B cell (primary cell): ENCODE data around the gene SPINK1. TPM values are rescaled to one million over a fixed set of nuclear protein-coding genes. Genes with fewer than 3 reads are reported as not detected.
"Not testable (repeated sequence)": the region's sequence is repeated elsewhere in the genome, so short reads cannot be mapped to it uniquely, and the experiment has no call there.

Experiments
- ATAC-seq: fragments of 200-7000 bp; cut with Tn5 transposase; one replicate; pipeline ENCODE4 v1.10.0; 2021; ENCODE audit warnings: low read depth, mild to moderate bottlenecking, moderate number of reproducible peaks, moderate library complexity
- CTCF ChIA-PET: fragments of 350-600 bp; sonication (Branson Sonifier 250); formaldehyde crosslinking; loops from one replicate; lab custom pipeline; 2021; ENCODE audit warnings: antibody characterized with exemption, inconsistent platforms; lab: Charles Lee
- POLR2A ChIA-PET: fragments of 350-600 bp; sonication (Branson Sonifier 250); formaldehyde crosslinking; loops from one replicate; lab custom pipeline; 2021; ENCODE audit warnings: antibody characterized with exemption; lab: Charles Lee
- DNase-seq: peaks from one replicate; pipeline ENCODE4 v3.0.0; 2013
- H2AFZ ChIP-seq: 2 replicates; pipeline ENCODE4 v1.6.1; 2012; ENCODE audit warnings: mild to moderate bottlenecking, low read depth, low read length; ENCODE audit not compliant: insufficient read depth, poor library complexity, severe bottlenecking
- H3K27ac ChIP-seq, 2 donors: 1 replicate in 1 of 2; 2 replicates in 1 of 2; pipeline ENCODE4 v1.5.1; 2012 to 2013; ENCODE audit warnings: low read length in 2 of 2, mild to moderate bottlenecking in 2 of 2, moderate library complexity in 1 of 2
- H3K27me3 ChIP-seq, 4 experiments: fragments of 200-600 bp in 1 of 4; sonication (generic) in 1 of 4; replicated peaks in 1 of 4; 1 replicate in 2 of 4; 2 replicates in 2 of 4; pipeline versions ENCODE4 v1.6.1 to v1.7.0; 2013 to 2016; ENCODE audit warnings: low read length in 3 of 4, mild to moderate bottlenecking in 2 of 4, mixed read lengths in 1 of 4, moderate library complexity in 1 of 4; ENCODE audit not compliant: insufficient read depth in 4 of 4, control insufficient read depth in 3 of 4; ENCODE audit errors: control extremely low read depth in 1 of 4
- H3K36me3 ChIP-seq, 2 experiments: replicated peaks in 1 of 2; 1 replicate in 1 of 2; 2 replicates in 1 of 2; pipeline versions ENCODE4 v1.6.1 to v1.7.1; 2013; ENCODE audit warnings: low read length in 1 of 2; ENCODE audit not compliant: insufficient read depth in 2 of 2, control insufficient read depth in 1 of 2; ENCODE audit errors: control extremely low read depth in 1 of 2, extremely low read depth in 1 of 2
- H3K4me1 ChIP-seq, 2 donors: fragments of 200-600 bp in 1 of 2; sonication (generic) in 1 of 2; 1 replicate in 1 of 2; 2 replicates in 1 of 2; pipeline versions ENCODE4 v1.5.1 to v1.6.1; 2013 to 2017; ENCODE audit warnings: low read length in 2 of 2; ENCODE audit not compliant: control insufficient read depth in 2 of 2, insufficient read depth in 2 of 2
- H3K4me2 ChIP-seq: replicated peaks from 2 replicates; pipeline ENCODE3; 2012; ENCODE audit warnings: mild to moderate bottlenecking, low read depth, low read length; ENCODE audit not compliant: poor library complexity, severe bottlenecking
- H3K4me3 ChIP-seq, 5 experiments: fragments of 200-600 bp in 1 of 5; sonication (generic) in 1 of 5; 1 replicate in 3 of 5; 2 replicates in 2 of 5; pipeline versions ENCODE4 v1.5.1 to v1.7.0; 2011 to 2016; ENCODE audit warnings: low read length in 4 of 5, mild to moderate bottlenecking in 4 of 5, low read depth in 2 of 5, control low read depth in 1 of 5, moderate library complexity in 1 of 5; ENCODE audit not compliant: insufficient read depth in 1 of 5; ENCODE audit errors: control extremely low read depth in 1 of 5, extremely low read depth in 1 of 5
- H3K79me2 ChIP-seq: fragments of 200-600 bp; sonication (generic); one replicate; pipeline ENCODE4 v1.6.0; 2016; ENCODE audit warnings: low read length; ENCODE audit not compliant: control insufficient read depth, insufficient read depth
- H3K9ac ChIP-seq: fragments of 200-600 bp; sonication (generic); 2 replicates; pipeline ENCODE4 v1.6.1; 2017; ENCODE audit warnings: mild to moderate bottlenecking, low read length, moderate library complexity
- H3K9me3 ChIP-seq, 3 donors: one replicate each; pipeline versions ENCODE4 v1.6.1 to v1.7.1; 2013; ENCODE audit warnings: low read length in 2 of 3; ENCODE audit not compliant: control insufficient read depth in 2 of 3, insufficient read depth in 1 of 3; ENCODE audit errors: control extremely low read depth in 1 of 3
- H4K20me1 ChIP-seq: 2 replicates; pipeline ENCODE4 v1.6.0; 2012; ENCODE audit warnings: mild to moderate bottlenecking, low read length; ENCODE audit not compliant: insufficient read depth, control insufficient read depth, poor library complexity, severe bottlenecking
- H3K27ac Mint-ChIP-seq: one replicate; pipeline ENCODE4 v1.8.0; 2021; ENCODE audit warnings: mixed read lengths
- H3K27me3 Mint-ChIP-seq: one replicate; pipeline ENCODE4 v1.8.0; 2021; ENCODE audit warnings: mixed read lengths
- H3K4me1 Mint-ChIP-seq: one replicate; pipeline ENCODE4 v1.8.0; 2021; ENCODE audit warnings: mixed read lengths
- H3K4me3 Mint-ChIP-seq: one replicate; pipeline ENCODE4 v1.8.0; 2021; ENCODE audit warnings: mixed read lengths
- H3K9me3 Mint-ChIP-seq: one replicate; pipeline ENCODE4 v1.8.0; 2022; ENCODE audit warnings: mixed read lengths; ENCODE audit not compliant: insufficient read depth
- CTCF ChIP-seq: fragments of 200-600 bp; IDR thresholded peaks from one replicate; pipeline ENCODE4 v1.8.0; 2022; ENCODE audit warnings: antibody characterized with exemption, mild to moderate bottlenecking
- EZH2 ChIP-seq: IDR thresholded peaks from 2 replicates; pipeline ENCODE4 v1.6.1; 2012; ENCODE audit warnings: borderline replicate concordance, low read depth, mild to moderate bottlenecking, moderate library complexity, low read length; ENCODE audit not compliant: insufficient read depth, poor library complexity, severe bottlenecking
- WGBS: methylation state at CpG from one replicate; pipeline ENCODE4 v1.1.5; 2013; ENCODE audit warnings: missing lambda C conversion rate; ENCODE audit not compliant: insufficient coverage; 5-methylcytosine and 5-hydroxymethylcytosine counted together
- intact Hi-C: fragments of 100-400 bp; cut with micrococcal nuclease; formaldehyde crosslinking; loops from one replicate; pipeline ENCODE4 v1.10.0; 2022
- polyA plus RNA-seq: library from polyadenylated mRNA; depleted of rRNA; stranded (reverse); fragments of >200 nt; gene quantifications from 2 replicates; pipeline ENCODE4 v1.2.3, GENCODE V29; 2012
- total RNA-seq, 2 donors: library from RNA; stranded (reverse); fragments of 120-200 nt in 1 of 2; gene quantifications; 1 replicate in 1 of 2; 2 replicates in 1 of 2; pipeline versions ENCODE4 v1.2.3 to v1.2.4, GENCODE V29; 2013 to 2022

Gene SPINK1
- total and polyA plus RNA-seq, 2 donors (not counting 1 experiment from before 2014, with no cell fraction given), result not detected

- no peak for ATAC-seq
- POLR2A ChIA-PET, result no interaction called here
Observed at GRCh38 chr5:147874910-147875367, 43.5 kb upstream of the SPINK1 start.

DNA sequence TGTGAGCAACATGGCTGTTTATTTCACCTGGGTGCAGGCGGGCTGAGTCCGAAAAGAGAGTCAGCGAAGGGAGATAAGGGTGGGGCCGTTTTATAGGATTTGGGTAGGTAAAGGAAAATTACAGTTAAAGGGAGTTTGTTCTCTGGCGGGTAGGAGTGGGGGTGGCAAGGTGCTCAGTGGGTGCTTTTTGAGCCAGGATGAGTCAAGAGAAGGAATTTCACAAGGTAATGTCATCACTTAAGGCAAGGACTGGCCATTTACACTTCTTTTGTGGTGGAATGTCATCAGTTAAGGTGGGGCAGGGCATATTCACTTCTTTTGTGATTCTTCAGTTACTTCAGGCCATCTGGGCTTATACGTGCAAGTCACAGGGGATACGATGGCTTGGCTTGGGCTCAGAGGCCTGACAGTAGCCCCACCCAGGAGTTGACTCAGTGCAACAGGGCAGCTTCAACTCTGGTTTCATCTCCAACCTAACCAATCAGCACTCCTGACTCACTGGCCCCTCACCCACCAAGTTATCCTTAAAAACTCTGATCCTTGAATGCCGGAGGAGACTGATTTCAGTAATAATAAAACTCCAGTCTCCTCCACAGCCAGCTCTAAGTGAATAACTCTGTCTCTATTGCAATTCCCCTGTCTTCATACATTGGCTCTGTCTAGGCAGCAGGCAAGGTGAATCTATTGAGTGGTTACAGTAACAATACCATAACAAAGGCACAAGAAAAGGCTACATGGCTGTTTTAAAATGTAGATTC is 42.8 kb upstream of the SPINK1 start:
- H3K4me2 ChIP-seq, CTCF ChIA-PET, DNase-seq, H3K9ac ChIP-seq, H3K27ac ChIP-seq, H3K4me3 Mint-ChIP-seq, POLR2A ChIA-PET, H3K27me3 Mint-ChIP-seq, H3K4me3 ChIP-seq, H3K9me3 Mint-ChIP-seq, H3K27ac Mint-ChIP-seq, H2AFZ ChIP-seq, H3K27me3 ChIP-seq, ATAC-seq, H3K9me3 ChIP-seq, H3K79me2 ChIP-seq, H3K4me1 ChIP-seq, intact Hi-C loops, H3K36me3 ChIP-seq, H3K4me1 Mint-ChIP-seq, H4K20me1 ChIP-seq: not testable (repeated sequence)
- 100% methylated on average over 4 of the region's 8 CpGs for WGBS

More at GRCh38 chr5:147874910-147875367, 43.5 kb upstream of the SPINK1 start:
- Histone ChIP-seq H3K4me3 (no peak overlapping the region), H3K27ac (no peak overlapping the region), H3K36me3 (no peaks in the 10 kb centered on the region), H3K79me2 (no peaks in the 10 kb centered on the region), H3K27me3 (no peaks in the 10 kb centered on the region), H4K20me1 (no peaks in the 10 kb centered on the region), H3K4me1 (no peaks in the 10 kb centered on the region), H3K9me3 (no peaks in the 10 kb centered on the region), H3K9ac (no peak overlapping the region), H3K4me2 (no peak overlapping the region), H2AFZ (no peak overlapping the region)
- intact Hi-C loops, result no loop called here
- WGBS, result 60% methylated on average over 2 of the region's 3 CpGs
- no peak overlapping the region for H3K27ac Mint-ChIP-seq
- H3K27me3 Mint-ChIP-seq, result no peaks in the 10 kb centered on the region
- no peaks in the 10 kb centered on the region for H3K4me1 Mint-ChIP-seq
- TF ChIP-seq EZH2, result no peak
- TF ChIP-seq CTCF, result no peak
- DNase-seq, result no peak
- H3K9me3 Mint-ChIP-seq, result no peaks in the 10 kb centered on the region
- CTCF ChIA-PET, result no interaction called here
- no peak overlapping the region for H3K4me3 Mint-ChIP-seq

GRCh38 chr5:147872744-147873435 is 41.4 kb upstream of the SPINK1 start:
- WGBS, result 93% methylated on average over 9 of the region's 16 CpGs
- H3K9me3 Mint-ChIP-seq, H3K27ac Mint-ChIP-seq, H3K4me3 Mint-ChIP-seq, ATAC-seq, H4K20me1 ChIP-seq, H3K27ac ChIP-seq, H3K27me3 Mint-ChIP-seq, CTCF ChIA-PET, DNase-seq, H2AFZ ChIP-seq, H3K9me3 ChIP-seq, H3K4me1 ChIP-seq, H3K4me1 Mint-ChIP-seq, intact Hi-C loops, H3K36me3 ChIP-seq, POLR2A ChIA-PET, H3K9ac ChIP-seq, H3K4me3 ChIP-seq, H3K27me3 ChIP-seq, H3K79me2 ChIP-seq, H3K4me2 ChIP-seq: not testable (repeated sequence)
